ENCODE data around the gene ANAPC2. TPM values are rescaled to one million over a fixed set of nuclear protein-coding genes. Genes with fewer than 3 reads are reported as not detected.

Gene ANAPC2
- polyA plus RNA-seq, 2 of the 4 experiments (the other 2 are of a cell fraction): 17.5 to 40.7 TPM

DNA sequence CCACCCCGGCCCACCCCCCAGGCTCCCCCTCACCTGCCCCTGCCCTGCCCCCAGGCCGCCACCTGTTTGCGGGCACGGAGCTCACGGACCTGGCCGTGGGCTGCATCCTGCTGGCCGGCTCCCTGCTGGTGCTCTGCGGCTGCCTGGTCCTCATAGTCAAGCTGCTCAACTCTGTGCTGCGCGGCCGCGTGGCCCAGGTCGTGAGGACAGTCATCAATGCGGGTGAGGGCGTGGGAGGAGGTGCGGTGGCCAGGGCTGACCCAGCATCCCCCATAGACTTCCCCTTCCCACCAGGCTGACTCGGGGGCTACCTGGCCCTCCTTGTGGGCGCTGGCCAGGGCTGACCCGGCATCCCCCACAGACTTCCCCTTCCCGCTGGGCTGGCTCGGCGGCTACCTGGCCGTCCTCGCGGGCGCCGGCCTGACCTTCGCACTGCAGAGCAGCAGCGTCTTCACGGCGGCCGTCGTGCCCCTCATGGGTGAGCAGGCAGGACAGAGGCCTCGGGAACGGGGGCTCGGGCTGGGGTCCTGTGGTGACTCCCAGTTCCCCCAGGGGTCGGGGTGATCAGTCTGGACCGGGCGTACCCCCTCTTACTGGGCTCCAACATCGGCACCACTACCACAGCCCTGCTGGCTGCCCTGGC is 45.8 kb upstream of the ANAPC2 start:
- no peak for ATAC-seq
- TF ChIP-seq JUN (IDR thresholded peaks at IDR 0.05) (no peak), JUNB (IDR thresholded peaks at IDR 0.05) (no peak), RFX5 (IDR thresholded peaks at IDR 0.05) (no peak), SREBF2 (IDR thresholded peaks at IDR 0.05) (no peak), TFCP2L1 (CRISPR knock-in tag; IDR thresholded peaks at IDR 0.05) (no peak), CEBPB (IDR thresholded peaks at IDR 0.05) (no peak), HDAC2 (IDR thresholded peaks at IDR 0.05) (no peak), TP53 (CRISPR knock-in tag; IDR thresholded peaks at IDR 0.05) (no peak), FOXS1 (CRISPR knock-in tag; IDR thresholded peaks at IDR 0.05) (no peak), EHF (CRISPR knock-in tag; IDR thresholded peaks at IDR 0.05) (no peak), MAFK (IDR thresholded peaks at IDR 0.05; ENCODE audit: partially characterized antibody) (no peak), RCOR1 (IDR thresholded peaks at IDR 0.05; ENCODE audit: low read depth, low read length) (no peak), GATA3 (IDR thresholded peaks at IDR 0.05; ENCODE audit: borderline replicate concordance) (no peak)
- TF ChIP-seq, protein P1, sequence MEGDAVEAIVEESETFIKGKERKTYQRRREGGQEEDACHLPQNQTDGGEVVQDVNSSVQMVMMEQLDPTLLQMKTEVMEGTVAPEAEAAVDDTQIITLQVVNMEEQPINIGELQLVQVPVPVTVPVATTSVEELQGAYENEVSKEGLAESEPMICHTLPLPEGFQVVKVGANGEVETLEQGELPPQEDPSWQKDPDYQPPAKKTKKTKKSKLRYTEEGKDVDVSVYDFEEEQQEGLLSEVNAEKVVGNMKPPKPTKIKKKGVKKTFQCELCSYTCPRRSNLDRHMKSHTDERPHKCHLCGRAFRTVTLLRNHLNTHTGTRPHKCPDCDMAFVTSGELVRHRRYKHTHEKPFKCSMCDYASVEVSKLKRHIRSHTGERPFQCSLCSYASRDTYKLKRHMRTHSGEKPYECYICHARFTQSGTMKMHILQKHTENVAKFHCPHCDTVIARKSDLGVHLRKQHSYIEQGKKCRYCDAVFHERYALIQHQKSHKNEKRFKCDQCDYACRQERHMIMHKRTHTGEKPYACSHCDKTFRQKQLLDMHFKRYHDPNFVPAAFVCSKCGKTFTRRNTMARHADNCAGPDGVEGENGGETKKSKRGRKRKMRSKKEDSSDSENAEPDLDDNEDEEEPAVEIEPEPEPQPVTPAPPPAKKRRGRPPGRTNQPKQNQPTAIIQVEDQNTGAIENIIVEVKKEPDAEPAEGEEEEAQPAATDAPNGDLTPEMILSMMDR (IDR thresholded peaks at IDR 0.05): no peak
- TF ChIP-seq, protein P2, sequence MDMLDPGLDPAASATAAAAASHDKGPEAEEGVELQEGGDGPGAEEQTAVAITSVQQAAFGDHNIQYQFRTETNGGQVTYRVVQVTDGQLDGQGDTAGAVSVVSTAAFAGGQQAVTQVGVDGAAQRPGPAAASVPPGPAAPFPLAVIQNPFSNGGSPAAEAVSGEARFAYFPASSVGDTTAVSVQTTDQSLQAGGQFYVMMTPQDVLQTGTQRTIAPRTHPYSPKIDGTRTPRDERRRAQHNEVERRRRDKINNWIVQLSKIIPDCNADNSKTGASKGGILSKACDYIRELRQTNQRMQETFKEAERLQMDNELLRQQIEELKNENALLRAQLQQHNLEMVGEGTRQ (IDR thresholded peaks at IDR 0.05): no peak
- TF ChIP-seq, protein P3, sequence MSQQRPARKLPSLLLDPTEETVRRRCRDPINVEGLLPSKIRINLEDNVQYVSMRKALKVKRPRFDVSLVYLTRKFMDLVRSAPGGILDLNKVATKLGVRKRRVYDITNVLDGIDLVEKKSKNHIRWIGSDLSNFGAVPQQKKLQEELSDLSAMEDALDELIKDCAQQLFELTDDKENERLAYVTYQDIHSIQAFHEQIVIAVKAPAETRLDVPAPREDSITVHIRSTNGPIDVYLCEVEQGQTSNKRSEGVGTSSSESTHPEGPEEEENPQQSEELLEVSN (IDR thresholded peaks at IDR 0.05; ENCODE audit: borderline replicate concordance, low read depth): no peak
- Histone ChIP-seq H3K4me1 (peaks cover 47% of the 10 kb centered on the region), H3K27ac (peak overlapping the region in 1 of 2 experiments; percentile 44; a peak in 1 of 6 replicates), H3K9me3 (no peaks in the 10 kb centered on the region), H3K4me3 (no peak overlapping the region), H3K4me2 (no peak overlapping the region)
- ChIA-PET POLR2A (no interaction called here), CTCF (interaction anchor here (1.1 to 8.6 kb wide), 8 partner anchors 10 to 205 kb away, joined by 3 to 71 read pairs (median 4); partner anchors contain the start of genes CYSRT1 and SSNA1)
- FAIRE-seq: no peak
- WGBS (ENCODE audit: missing lambda C conversion rate): 88% methylated on average over 30 of the region's 40 CpGs
- no peak for DNase-seq (ENCODE audit: low read depth in 1 of 2, low spot score in 1 of 2)

DNA sequence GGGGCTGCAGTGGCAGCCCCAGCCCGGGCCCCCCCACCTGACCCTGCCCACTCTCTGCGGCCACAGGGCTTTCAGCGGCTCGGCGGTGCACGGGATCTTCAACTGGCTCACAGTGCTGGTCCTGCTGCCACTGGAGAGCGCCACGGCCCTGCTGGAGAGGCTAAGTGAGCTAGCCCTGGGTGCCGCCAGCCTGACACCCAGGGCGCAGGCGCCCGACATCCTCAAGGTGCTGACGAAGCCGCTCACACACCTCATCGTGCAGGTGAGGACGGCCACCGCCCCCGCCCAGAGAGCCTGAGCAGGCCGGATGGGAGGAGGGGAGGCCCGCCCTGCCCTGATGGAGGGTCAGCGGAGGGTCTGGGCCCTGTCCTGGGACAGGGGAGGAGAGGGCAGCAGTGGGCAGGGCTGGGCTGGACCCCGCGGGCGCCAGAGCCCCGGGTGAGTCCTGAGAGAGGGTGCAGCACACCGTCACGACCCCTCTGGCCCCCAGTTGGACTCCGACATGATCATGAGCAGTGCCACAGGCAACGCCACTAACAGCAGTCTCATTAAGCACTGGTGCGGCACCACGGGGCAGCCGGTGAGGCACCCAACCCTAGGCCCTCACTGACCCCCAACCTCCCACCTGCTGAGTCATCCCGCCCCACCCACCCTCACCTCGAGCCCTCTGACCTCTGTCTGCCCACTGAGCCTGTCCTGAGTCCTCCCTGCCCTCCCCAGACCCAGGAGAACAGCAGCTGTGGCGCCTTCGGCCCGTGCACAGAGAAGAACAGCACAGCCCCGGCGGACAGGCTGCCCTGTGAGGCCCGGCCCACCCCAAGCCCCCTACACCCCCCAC is 45.0 kb upstream of the ANAPC2 start:
- FAIRE-seq (no peak), ATAC-seq (no peak)
- CTCF ChIA-PET: interaction anchor here (0.6 to 8.6 kb wide), 7 partner anchors 10 to 205 kb away, joined by 3 to 71 read pairs (median 4); partner anchors contain the start of gene CYSRT1

DNA sequence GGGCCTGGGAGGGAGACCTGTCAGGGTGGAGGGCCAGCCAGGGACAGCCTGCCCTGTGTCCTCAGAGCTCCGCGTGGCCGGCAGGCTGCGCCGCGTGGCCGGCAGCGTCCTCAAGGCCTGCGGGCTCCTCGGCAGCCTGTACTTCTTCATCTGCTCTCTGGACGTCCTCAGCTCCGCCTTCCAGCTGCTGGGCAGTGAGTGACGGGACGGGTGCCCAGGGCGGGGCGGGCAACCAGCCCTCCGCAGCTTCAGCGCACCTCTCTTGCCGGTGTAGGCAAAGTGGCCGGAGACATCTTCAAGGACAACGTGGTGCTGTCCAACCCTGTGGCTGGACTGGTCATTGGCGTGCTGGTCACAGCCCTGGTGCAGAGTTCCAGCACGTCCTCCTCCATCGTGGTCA is 44.1 kb upstream of the ANAPC2 start:
- WGBS (ENCODE audit: missing lambda C conversion rate): 88% methylated on average over 14 of the region's 24 CpGs
- DNase-seq (ENCODE audit: low read depth in 1 of 2, low spot score in 1 of 2) (no peak), FAIRE-seq (no peak), ATAC-seq (no peak)
- Histone ChIP-seq H3K4me3 (no peak overlapping the region), H3K9me3 (no peaks in the 10 kb centered on the region), H3K27ac (no peak overlapping the region), H3K4me1 (peaks cover 39% of the 10 kb centered on the region), H3K4me2 (no peak overlapping the region)
- POLR2A ChIA-PET: no interaction called here
- CTCF ChIA-PET: interaction anchor here (0.8 to 8.6 kb wide), 5 partner anchors 16 to 183 kb away, joined by 3 to 71 read pairs (median 4); a partner anchor contains a TSS
- TF ChIP-seq, protein P1 (IDR thresholded peaks at IDR 0.05): no peak
- no peak for TF ChIP-seq POLR2A (IDR thresholded peaks at IDR 0.05; ENCODE audit: low read length)
- TF ChIP-seq CBX8 (IDR thresholded peaks at IDR 0.05): no peak
- no peak for TF ChIP-seq FOSB (CRISPR knock-in tag; IDR thresholded peaks at IDR 0.05)
- no peak for TF ChIP-seq CHD4 (IDR thresholded peaks at IDR 0.05; ENCODE audit: borderline replicate concordance)
- no peak for TF ChIP-seq SREBF2 (IDR thresholded peaks at IDR 0.05)
- no peak for TF ChIP-seq HOXA7 (CRISPR knock-in tag; IDR thresholded peaks at IDR 0.05)
- TF ChIP-seq, protein P4, sequence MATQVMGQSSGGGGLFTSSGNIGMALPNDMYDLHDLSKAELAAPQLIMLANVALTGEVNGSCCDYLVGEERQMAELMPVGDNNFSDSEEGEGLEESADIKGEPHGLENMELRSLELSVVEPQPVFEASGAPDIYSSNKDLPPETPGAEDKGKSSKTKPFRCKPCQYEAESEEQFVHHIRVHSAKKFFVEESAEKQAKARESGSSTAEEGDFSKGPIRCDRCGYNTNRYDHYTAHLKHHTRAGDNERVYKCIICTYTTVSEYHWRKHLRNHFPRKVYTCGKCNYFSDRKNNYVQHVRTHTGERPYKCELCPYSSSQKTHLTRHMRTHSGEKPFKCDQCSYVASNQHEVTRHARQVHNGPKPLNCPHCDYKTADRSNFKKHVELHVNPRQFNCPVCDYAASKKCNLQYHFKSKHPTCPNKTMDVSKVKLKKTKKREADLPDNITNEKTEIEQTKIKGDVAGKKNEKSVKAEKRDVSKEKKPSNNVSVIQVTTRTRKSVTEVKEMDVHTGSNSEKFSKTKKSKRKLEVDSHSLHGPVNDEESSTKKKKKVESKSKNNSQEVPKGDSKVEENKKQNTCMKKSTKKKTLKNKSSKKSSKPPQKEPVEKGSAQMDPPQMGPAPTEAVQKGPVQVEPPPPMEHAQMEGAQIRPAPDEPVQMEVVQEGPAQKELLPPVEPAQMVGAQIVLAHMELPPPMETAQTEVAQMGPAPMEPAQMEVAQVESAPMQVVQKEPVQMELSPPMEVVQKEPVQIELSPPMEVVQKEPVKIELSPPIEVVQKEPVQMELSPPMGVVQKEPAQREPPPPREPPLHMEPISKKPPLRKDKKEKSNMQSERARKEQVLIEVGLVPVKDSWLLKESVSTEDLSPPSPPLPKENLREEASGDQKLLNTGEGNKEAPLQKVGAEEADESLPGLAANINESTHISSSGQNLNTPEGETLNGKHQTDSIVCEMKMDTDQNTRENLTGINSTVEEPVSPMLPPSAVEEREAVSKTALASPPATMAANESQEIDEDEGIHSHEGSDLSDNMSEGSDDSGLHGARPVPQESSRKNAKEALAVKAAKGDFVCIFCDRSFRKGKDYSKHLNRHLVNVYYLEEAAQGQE (IDR thresholded peaks at IDR 0.05): no peak
- TF ChIP-seq FOSL2 (IDR thresholded peaks at IDR 0.05): no peak
- no peak for TF ChIP-seq FOSL2 (CRISPR knock-in tag; IDR thresholded peaks at IDR 0.05)

More for the DNA sequence above, 45.0 kb upstream of the ANAPC2 start:
- H3K27ac ChIP-seq: peak overlapping the region in 1 of 2 experiments; percentile 44; a peak in 1 of 6 replicates
- POLR2A ChIA-PET: no interaction called here
- no peak overlapping the region for H3K4me2 ChIP-seq
- no peaks in the 10 kb centered on the region for H3K9me3 ChIP-seq
- 77% methylated on average over 31 of the region's 40 CpGs for WGBS (ENCODE audit: missing lambda C conversion rate)
- peaks cover 39% of the 10 kb centered on the region for H3K4me1 ChIP-seq
- H3K4me3 ChIP-seq: no peak overlapping the region
- DNase-seq (ENCODE audit: low read depth in 1 of 2, low spot score in 1 of 2): no peak
- TF ChIP-seq FOXS1 (CRISPR knock-in tag; IDR thresholded peaks at IDR 0.05): no peak
- TF ChIP-seq HOXB13 (CRISPR knock-in tag; IDR thresholded peaks at IDR 0.05; ENCODE audit: low read depth): no peak
- no peak for TF ChIP-seq TP53 (CRISPR knock-in tag; IDR thresholded peaks at IDR 0.05)
